DOHH2 (cell line): ENCODE results near the gene RELA.
A peak's percentile ranks its signal among the peaks of the same experiment; 100 is the strongest.
"Not testable (repeated sequence)": the region's sequence is repeated elsewhere in the genome, so short reads cannot be mapped to it uniquely, and the experiment has no call there.

Source experiments
- H3F3A ChIP-seq: fragments of 200-600 bp; sonication (generic), shearing (Covaris generic); 2 replicates; pipeline ENCODE4 v1.6.0; 2016; ENCODE audit warnings: antibody characterized with exemption, mild to moderate bottlenecking; ENCODE audit not compliant: control insufficient read depth, insufficient read depth
- H3K27ac ChIP-seq: fragments of 200-600 bp; sonication (generic); 2 replicates; pipeline ENCODE4 v1.5.1; 2014; ENCODE audit warnings: low read depth, mild to moderate bottlenecking, low read length, moderate library complexity
- H3K27me3 ChIP-seq: fragments of 200-600 bp; sonication (generic); 2 replicates; pipeline ENCODE4 v1.6.1; 2014; ENCODE audit warnings: mild to moderate bottlenecking, low read length, mixed read lengths; ENCODE audit not compliant: control insufficient read depth
- H3K36me3 ChIP-seq: fragments of 200-600 bp; sonication (generic); 2 replicates; pipeline ENCODE4 v1.6.1; 2014; ENCODE audit warnings: mild to moderate bottlenecking, low read length, moderate library complexity, mixed read lengths; ENCODE audit not compliant: control insufficient read depth
- H3K4me1 ChIP-seq: fragments of 200-600 bp; sonication (generic); 2 replicates; pipeline ENCODE4 v1.6.1; 2014; ENCODE audit warnings: mild to moderate bottlenecking, low read length, mixed read lengths; ENCODE audit not compliant: control insufficient read depth
- H3K4me2 ChIP-seq: fragments of 200-600 bp; sonication (generic); 2 replicates; pipeline ENCODE4 v1.6.0; 2014; ENCODE audit warnings: mild to moderate bottlenecking, low read length, moderate library complexity
- H3K4me3 ChIP-seq: fragments of 200-600 bp; sonication (generic); 2 replicates; pipeline ENCODE4 v1.5.1; 2014; ENCODE audit warnings: mild to moderate bottlenecking, low read length, mixed read lengths
- H3K79me2 ChIP-seq: fragments of 200-600 bp; sonication (generic); 2 replicates; pipeline ENCODE4 v1.6.1; 2014; ENCODE audit warnings: mild to moderate bottlenecking, low read length, mixed read lengths; ENCODE audit not compliant: control insufficient read depth
- H3K9me2 ChIP-seq: fragments of 200-600 bp; sonication (generic); replicated peaks from 2 replicates; pipeline ENCODE4 v1.6.1; 2014; ENCODE audit warnings: mild to moderate bottlenecking, low read length, mixed read lengths; ENCODE audit not compliant: control insufficient read depth
- H3K9me3 ChIP-seq: fragments of 200-600 bp; sonication (generic); 2 replicates; pipeline ENCODE4 v1.6.1; 2014; ENCODE audit warnings: antibody characterized with exemption, low read length, mixed read lengths; ENCODE audit not compliant: control insufficient read depth, insufficient read depth
- H4K20me1 ChIP-seq: fragments of 200-600 bp; sonication (generic); 2 replicates; pipeline ENCODE4 v1.6.0; 2014; ENCODE audit warnings: low read depth, mild to moderate bottlenecking, antibody characterized with exemption, low read length, moderate library complexity; ENCODE audit not compliant: control insufficient read depth, insufficient read depth
- EZH2phosphoT487 ChIP-seq: fragments of 200-600 bp; sonication (generic); IDR thresholded peaks from 2 replicates; pipeline ENCODE4 v1.6.1; 2017; ENCODE audit warnings: borderline replicate concordance, mild to moderate bottlenecking, antibody characterized with exemption, low read length, moderate library complexity, mixed read lengths
- TF ChIP-seq, protein P1 (sequence below): fragments of 200-600 bp; sonication (generic); IDR thresholded peaks from one replicate; pipeline ENCODE4 v1.5.1; 2014; ENCODE audit warnings: antibody characterized with exemption, mild to moderate bottlenecking, low read depth, low read length; ENCODE audit not compliant: poor library complexity, severe bottlenecking

RELA gene

DNA sequence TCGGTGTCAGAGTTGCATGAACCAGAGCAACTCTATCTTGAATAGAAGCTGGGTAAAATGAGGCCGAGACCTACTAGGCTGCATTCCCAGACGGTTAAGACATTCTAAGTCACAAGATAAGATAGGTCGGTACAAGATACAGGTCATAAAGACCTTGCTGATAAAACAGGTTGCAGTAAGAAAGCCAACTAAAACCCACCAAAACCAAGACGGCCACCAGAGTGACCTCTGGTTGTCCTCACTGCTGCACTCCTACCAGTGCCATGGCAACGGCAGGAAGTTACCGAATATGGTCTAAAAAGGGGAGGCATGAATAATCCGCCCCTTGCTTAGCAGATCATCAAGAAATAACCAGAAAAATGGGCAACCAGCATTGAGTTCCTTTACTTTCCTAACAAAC is 46.9 kb upstream of the RELA start:
- Histone ChIP-seq H3K4me1 (peaks cover 28% of the 10 kb centered on the region), H3K4me2 (no peak overlapping the region)

DNA sequence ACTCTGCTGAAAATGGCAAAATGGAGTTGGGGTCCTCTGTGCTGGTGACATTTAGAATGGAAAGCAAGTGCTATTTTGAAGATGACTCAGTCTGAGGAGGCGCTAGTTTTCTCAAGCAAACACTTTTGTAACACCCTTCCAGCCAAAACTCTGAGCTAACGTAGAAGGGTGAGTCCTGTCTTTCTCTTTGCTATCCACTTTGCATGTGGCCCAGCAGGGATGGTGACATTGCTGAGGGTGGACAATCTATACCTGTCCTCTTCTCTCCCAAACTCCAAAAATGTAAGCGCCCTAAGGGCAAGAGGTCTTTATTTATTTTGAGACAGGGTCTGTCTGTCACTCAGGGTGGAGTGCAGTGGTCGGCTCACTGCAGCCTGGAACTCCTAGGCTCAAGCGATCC is 45.7 kb upstream of the RELA start:
- Histone ChIP-seq H3K9me2 (no peaks in the 10 kb centered on the region), H3K36me3 (peaks cover 9% of the 10 kb centered on the region), H3K27ac (no peak overlapping the region), H3K4me1 (peaks cover 27% of the 10 kb centered on the region), H3K4me3 (no peak overlapping the region), H3K79me2 (peaks cover 10% of the 10 kb centered on the region), H3F3A (no peaks in the 10 kb centered on the region; the same call in 1 of the 2 replicates), H4K20me1 (no peaks in the 10 kb centered on the region), H3K4me2 (no peak overlapping the region), H3K27me3 (0 out of 2 replicates have a peak, but pooled peaks cover 3% of the 10 kb centered on the region), H3K9me3 (no peaks in the 10 kb centered on the region)
- TF ChIP-seq, protein P1, sequence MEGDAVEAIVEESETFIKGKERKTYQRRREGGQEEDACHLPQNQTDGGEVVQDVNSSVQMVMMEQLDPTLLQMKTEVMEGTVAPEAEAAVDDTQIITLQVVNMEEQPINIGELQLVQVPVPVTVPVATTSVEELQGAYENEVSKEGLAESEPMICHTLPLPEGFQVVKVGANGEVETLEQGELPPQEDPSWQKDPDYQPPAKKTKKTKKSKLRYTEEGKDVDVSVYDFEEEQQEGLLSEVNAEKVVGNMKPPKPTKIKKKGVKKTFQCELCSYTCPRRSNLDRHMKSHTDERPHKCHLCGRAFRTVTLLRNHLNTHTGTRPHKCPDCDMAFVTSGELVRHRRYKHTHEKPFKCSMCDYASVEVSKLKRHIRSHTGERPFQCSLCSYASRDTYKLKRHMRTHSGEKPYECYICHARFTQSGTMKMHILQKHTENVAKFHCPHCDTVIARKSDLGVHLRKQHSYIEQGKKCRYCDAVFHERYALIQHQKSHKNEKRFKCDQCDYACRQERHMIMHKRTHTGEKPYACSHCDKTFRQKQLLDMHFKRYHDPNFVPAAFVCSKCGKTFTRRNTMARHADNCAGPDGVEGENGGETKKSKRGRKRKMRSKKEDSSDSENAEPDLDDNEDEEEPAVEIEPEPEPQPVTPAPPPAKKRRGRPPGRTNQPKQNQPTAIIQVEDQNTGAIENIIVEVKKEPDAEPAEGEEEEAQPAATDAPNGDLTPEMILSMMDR, result no peak
- TF ChIP-seq EZH2phosphoT487, result no peak

More for the DNA sequence above, 46.9 kb upstream of the RELA start:
- H3F3A ChIP-seq, result no peaks in the 10 kb centered on the region; the same call in 1 of the 2 replicates
- no peak overlapping the region for H3K27ac ChIP-seq
- H3K9me2 ChIP-seq, result no peaks in the 10 kb centered on the region
- H3K9me3 ChIP-seq, result no peaks in the 10 kb centered on the region
- 0 out of 2 replicates have a peak, but pooled peaks cover 3% of the 10 kb centered on the region for H3K27me3 ChIP-seq
- no peak for TF ChIP-seq EZH2phosphoT487
- TF ChIP-seq, protein P1, result no peak
- H4K20me1 ChIP-seq, result no peaks in the 10 kb centered on the region
- H3K4me3 ChIP-seq, result no peak overlapping the region
- H3K79me2 ChIP-seq, result peaks cover 18% of the 10 kb centered on the region
- peaks cover 21% of the 10 kb centered on the region for H3K36me3 ChIP-seq

DNA sequence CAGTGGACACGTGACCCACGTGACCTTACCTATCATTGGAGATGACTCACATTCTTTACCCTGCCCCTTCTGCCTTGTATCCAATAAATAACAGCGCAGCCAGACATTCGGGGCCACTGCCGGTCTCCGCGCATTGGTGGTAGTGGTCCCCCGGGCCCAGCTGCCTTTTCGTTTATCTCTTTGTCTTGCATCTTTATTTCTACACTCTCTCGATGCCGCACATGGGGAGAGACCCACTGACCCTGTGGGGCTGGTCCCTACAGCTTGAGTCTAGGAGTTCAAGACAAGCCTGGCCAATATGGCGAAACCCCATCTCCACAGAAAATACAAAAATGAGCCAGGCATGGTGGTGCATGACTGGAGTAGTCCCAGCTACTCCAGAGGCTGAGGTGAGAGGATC is 44.3 kb upstream of the RELA start:
- not testable (repeated sequence) for H3K79me2 ChIP-seq, H3K27ac ChIP-seq, H3K9me3 ChIP-seq, H3K36me3 ChIP-seq, H3F3A ChIP-seq, H3K9me2 ChIP-seq, H4K20me1 ChIP-seq, H3K4me2 ChIP-seq, H3K27me3 ChIP-seq, H3K4me3 ChIP-seq
- peaks cover 18% of the 10 kb centered on the region for H3K4me1 ChIP-seq

DNA sequence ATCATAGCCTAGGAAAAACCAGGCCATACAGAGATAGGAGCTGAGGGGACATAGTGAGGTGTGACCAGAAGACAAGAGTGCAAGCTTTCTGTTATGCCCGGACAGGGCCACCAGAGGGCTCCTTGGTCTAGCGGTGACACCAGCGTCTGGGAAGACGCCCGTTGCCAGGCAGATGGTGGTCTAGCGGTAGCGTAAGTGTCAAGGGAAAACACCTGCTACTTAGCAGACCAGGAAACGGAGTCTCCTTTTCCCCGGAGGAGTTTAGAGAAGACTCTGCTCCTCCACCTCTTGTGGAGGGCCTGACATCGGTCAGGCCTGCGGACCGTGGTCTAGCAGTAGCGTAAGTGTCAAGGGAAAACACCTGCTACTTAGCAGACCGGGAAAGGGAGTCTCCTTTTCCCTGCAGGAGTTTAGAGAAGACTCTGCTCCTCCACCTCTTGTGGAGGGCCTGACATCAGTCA is 43.6 kb upstream of the RELA start:
- H4K20me1 ChIP-seq, H3K36me3 ChIP-seq, H3K27ac ChIP-seq, H3K9me2 ChIP-seq, H3F3A ChIP-seq, H3K79me2 ChIP-seq, H3K27me3 ChIP-seq, H3K9me3 ChIP-seq: not testable (repeated sequence)
- Histone ChIP-seq H3K4me1 (peaks cover 17% of the 10 kb centered on the region), H3K4me3 (peak overlapping the region; percentile 45), H3K4me2 (peak overlapping the region; percentile 65)
